ENCODE data around the gene TNKS1BP1.
A peak's percentile ranks its signal among the peaks of the same experiment; 100 is the strongest.

Gene TNKS1BP1

GRCh38 chr11:57360991-57361390, 36.2 kb upstream of the TNKS1BP1 start:
- Histone ChIP-seq H3K27me3 (ENCODE audit: insufficient read depth, low read length) (peaks cover 4% of the 10 kb centered on the region), H3K4me1 (ENCODE audit: insufficient read depth, low read length) (peaks cover 10% of the 10 kb centered on the region), H2AFZ (ENCODE audit: low read depth, low read length) (no peak overlapping the region), H3K9me3 (ENCODE audit: low read length) (no peaks in the 10 kb centered on the region), H3K4me3 (ENCODE audit: low read length) (no peak overlapping the region), H3K36me3 (ENCODE audit: insufficient read depth, low read length) (no peaks in the 10 kb centered on the region)

GRCh38 chr11:57359896-57360690, 35.3 kb upstream of the TNKS1BP1 start:
- no peaks in the 10 kb centered on the region for H3K9me3 ChIP-seq (ENCODE audit: low read length)
- peaks cover 1% of the 10 kb centered on the region for H3K4me1 ChIP-seq (ENCODE audit: insufficient read depth, low read length)
- H3K4me3 ChIP-seq (ENCODE audit: low read length) = no peak overlapping the region
- H2AFZ ChIP-seq (ENCODE audit: low read depth, low read length) = no peak overlapping the region
- H3K27me3 ChIP-seq (ENCODE audit: insufficient read depth, low read length) = peaks cover 4% of the 10 kb centered on the region
- no peaks in the 10 kb centered on the region for H3K36me3 ChIP-seq (ENCODE audit: insufficient read depth, low read length)

- no peak overlapping the region for H3K4me3 ChIP-seq (ENCODE audit: low read length)
- H2AFZ ChIP-seq (ENCODE audit: low read depth, low read length) = no peak overlapping the region
- H3K36me3 ChIP-seq (ENCODE audit: insufficient read depth, low read length) = no peaks in the 10 kb centered on the region
- H3K4me1 ChIP-seq (ENCODE audit: insufficient read depth, low read length) = peaks cover 2% of the 10 kb centered on the region
- H3K9me3 ChIP-seq (ENCODE audit: low read length) = no peaks in the 10 kb centered on the region
- peaks cover 4% of the 10 kb centered on the region for H3K27me3 ChIP-seq (ENCODE audit: insufficient read depth, low read length)
Measured at GRCh38 chr11:57359396-57359795, 34.6 kb upstream of the TNKS1BP1 start.

- H3K4me3 ChIP-seq (ENCODE audit: low read length) = no peak overlapping the region
- peaks cover 4% of the 10 kb centered on the region for H3K27me3 ChIP-seq (ENCODE audit: insufficient read depth, low read length)
- no peak overlapping the region for H2AFZ ChIP-seq (ENCODE audit: low read depth, low read length)
- peaks cover 5% of the 10 kb centered on the region for H3K4me1 ChIP-seq (ENCODE audit: insufficient read depth, low read length)
- H3K36me3 ChIP-seq (ENCODE audit: insufficient read depth, low read length) = no peaks in the 10 kb centered on the region
- no peaks in the 10 kb centered on the region for H3K9me3 ChIP-seq (ENCODE audit: low read length)
Measured at GRCh38 chr11:57358991-57359390, 34.2 kb upstream of the TNKS1BP1 start.

DNA sequence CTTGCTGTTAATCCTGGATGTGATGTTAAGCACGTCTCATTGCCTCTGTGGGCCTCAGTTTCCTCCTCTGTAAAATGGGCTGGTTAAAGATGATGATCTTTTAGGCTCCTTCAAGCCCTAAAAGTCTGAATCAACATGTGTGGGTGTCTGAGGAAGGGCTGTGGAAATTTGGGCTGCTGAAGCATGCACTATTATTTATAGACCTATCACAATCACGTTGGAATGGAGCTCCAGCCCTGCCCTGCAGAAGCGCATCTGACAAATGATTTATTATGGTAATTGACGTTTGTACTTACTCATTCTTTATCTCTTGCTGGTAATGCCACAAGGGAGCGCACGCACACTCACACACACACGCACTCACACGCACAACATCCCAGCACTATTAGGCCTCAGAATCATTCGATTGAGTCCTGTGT, 33.8 kb upstream of the TNKS1BP1 start:
- Histone ChIP-seq H3K4me1 (ENCODE audit: insufficient read depth, low read length) (peaks cover 9% of the 10 kb centered on the region), H2AFZ (ENCODE audit: low read depth, low read length) (no peak overlapping the region), H3K4me3 (ENCODE audit: low read length) (no peak overlapping the region), H3K27me3 (ENCODE audit: insufficient read depth, low read length) (peaks cover 4% of the 10 kb centered on the region), H3K9me3 (ENCODE audit: low read length) (no peaks in the 10 kb centered on the region), H3K36me3 (ENCODE audit: insufficient read depth, low read length) (no peaks in the 10 kb centered on the region)

GRCh38 chr11:57357856-57358255, 33.1 kb upstream of the TNKS1BP1 start:
- no peaks in the 10 kb centered on the region for H3K27me3 ChIP-seq (ENCODE audit: insufficient read depth, low read length)
- no peak overlapping the region for H3K4me3 ChIP-seq (ENCODE audit: low read length)
- peaks cover 16% of the 10 kb centered on the region for H3K4me1 ChIP-seq (ENCODE audit: insufficient read depth, low read length)
- H2AFZ ChIP-seq (ENCODE audit: low read depth, low read length) = no peak overlapping the region
- no peaks in the 10 kb centered on the region for H3K9me3 ChIP-seq (ENCODE audit: low read length)
- no peaks in the 10 kb centered on the region for H3K36me3 ChIP-seq (ENCODE audit: insufficient read depth, low read length)

GRCh38 chr11:57357310-57357709, 32.6 kb upstream of the TNKS1BP1 start:
- no peaks in the 10 kb centered on the region for H3K27me3 ChIP-seq (ENCODE audit: insufficient read depth, low read length)
- no peak overlapping the region for H3K4me3 ChIP-seq (ENCODE audit: low read length)
- H3K9me3 ChIP-seq (ENCODE audit: low read length) = no peaks in the 10 kb centered on the region
- H2AFZ ChIP-seq (ENCODE audit: low read depth, low read length) = no peak overlapping the region
- no peaks in the 10 kb centered on the region for H3K36me3 ChIP-seq (ENCODE audit: insufficient read depth, low read length)
- peaks cover 20% of the 10 kb centered on the region for H3K4me1 ChIP-seq (ENCODE audit: insufficient read depth, low read length)

- Histone ChIP-seq H3K9me3 (ENCODE audit: low read length) (no peaks in the 10 kb centered on the region), H2AFZ (ENCODE audit: low read depth, low read length) (no peak overlapping the region), H3K27me3 (ENCODE audit: insufficient read depth, low read length) (no peaks in the 10 kb centered on the region), H3K4me1 (ENCODE audit: insufficient read depth, low read length) (peaks cover 20% of the 10 kb centered on the region), H3K36me3 (ENCODE audit: insufficient read depth, low read length) (no peaks in the 10 kb centered on the region), H3K4me3 (ENCODE audit: low read length) (no peak overlapping the region)
Measured at GRCh38 chr11:57356268-57356667, 31.5 kb upstream of the TNKS1BP1 start.

- no peaks in the 10 kb centered on the region for H3K36me3 ChIP-seq (ENCODE audit: insufficient read depth, low read length)
- no peak overlapping the region for H3K4me3 ChIP-seq (ENCODE audit: low read length)
- H2AFZ ChIP-seq (ENCODE audit: low read depth, low read length) = no peak overlapping the region
- no peaks in the 10 kb centered on the region for H3K9me3 ChIP-seq (ENCODE audit: low read length)
- no peaks in the 10 kb centered on the region for H3K27me3 ChIP-seq (ENCODE audit: insufficient read depth, low read length)
- H3K4me1 ChIP-seq (ENCODE audit: insufficient read depth, low read length) = peaks cover 20% of the 10 kb centered on the region
Measured at GRCh38 chr11:57354699-57355098, 29.9 kb upstream of the TNKS1BP1 start.

DNA sequence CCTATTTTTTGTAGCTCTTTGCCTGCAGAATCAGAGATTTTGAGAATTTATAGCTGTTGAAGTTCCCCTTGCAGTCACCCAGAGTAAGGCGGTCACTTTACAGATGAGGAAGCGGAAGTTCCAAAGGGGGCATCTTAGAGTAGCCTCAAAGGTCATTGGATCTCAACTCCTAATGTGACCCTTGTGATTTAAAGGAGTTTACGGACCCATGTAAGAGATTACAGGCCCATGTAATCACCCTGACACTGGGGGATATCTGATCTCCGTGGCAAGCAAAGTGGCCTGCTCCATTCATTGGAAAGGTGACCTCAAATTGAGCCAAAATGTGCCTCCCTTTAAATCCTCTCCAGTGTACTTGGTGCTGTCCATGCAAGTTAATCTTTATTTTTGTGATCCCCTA, 29.1 kb upstream of the TNKS1BP1 start:
- H3K27me3 ChIP-seq (ENCODE audit: insufficient read depth, low read length) = no peaks in the 10 kb centered on the region
- H2AFZ ChIP-seq (ENCODE audit: low read depth, low read length) = peak overlapping the region; percentile 76
- no peaks in the 10 kb centered on the region for H3K36me3 ChIP-seq (ENCODE audit: insufficient read depth, low read length)
- H3K9me3 ChIP-seq (ENCODE audit: low read length) = no peaks in the 10 kb centered on the region
- peak overlapping the region; percentile 15 for H3K4me3 ChIP-seq (ENCODE audit: low read length)
- H3K4me1 ChIP-seq (ENCODE audit: insufficient read depth, low read length) = peaks cover 20% of the 10 kb centered on the region

DNA sequence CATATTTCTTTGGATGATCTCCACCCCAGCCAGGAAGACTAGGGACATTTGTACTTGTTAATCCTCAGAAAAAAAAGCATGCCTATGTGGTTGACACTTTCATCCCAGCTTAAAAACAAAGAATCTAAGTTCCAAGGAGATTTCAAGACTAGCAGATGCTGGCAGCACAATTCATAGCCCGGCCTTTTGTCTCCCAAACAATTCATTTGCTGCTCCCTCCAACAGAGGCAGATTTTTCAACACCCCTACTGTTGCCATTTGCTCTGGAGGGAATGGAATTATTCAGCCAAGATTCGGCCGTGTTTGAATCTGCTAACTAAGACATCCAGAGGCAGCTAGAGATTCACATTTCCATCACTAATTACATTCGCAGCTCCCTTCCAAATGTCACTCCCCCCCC, 28.7 kb upstream of the TNKS1BP1 start:
- no peaks in the 10 kb centered on the region for H3K36me3 ChIP-seq (ENCODE audit: insufficient read depth, low read length)
- no peaks in the 10 kb centered on the region for H3K9me3 ChIP-seq (ENCODE audit: low read length)
- H3K4me3 ChIP-seq (ENCODE audit: low read length) = peak overlapping the region; percentile 15
- H3K4me1 ChIP-seq (ENCODE audit: insufficient read depth, low read length) = peaks cover 20% of the 10 kb centered on the region
- peak overlapping the region; percentile 76 for H2AFZ ChIP-seq (ENCODE audit: low read depth, low read length)
- no peaks in the 10 kb centered on the region for H3K27me3 ChIP-seq (ENCODE audit: insufficient read depth, low read length)

DNA sequence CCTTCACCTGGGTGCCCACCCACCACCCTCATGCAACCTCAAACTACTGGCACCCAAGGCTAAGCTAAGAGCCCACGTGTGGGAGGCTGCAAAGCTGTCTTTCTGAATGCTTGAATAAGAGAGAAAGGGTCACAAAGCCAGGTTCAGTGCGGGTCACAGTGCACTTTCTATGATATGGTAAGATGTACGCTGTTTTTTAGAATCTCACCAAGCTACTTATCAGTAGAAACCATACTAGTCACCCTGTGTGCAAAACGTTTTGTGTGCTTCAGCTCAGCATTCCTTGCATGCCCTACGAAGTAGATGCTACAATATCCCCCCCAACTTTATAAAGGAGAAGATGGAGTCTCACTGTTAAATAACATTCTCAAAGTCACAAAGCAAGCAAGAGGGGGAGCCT, 28.3 kb upstream of the TNKS1BP1 start:
- H3K4me1 ChIP-seq (ENCODE audit: insufficient read depth, low read length) = peaks cover 20% of the 10 kb centered on the region
- no peaks in the 10 kb centered on the region for H3K9me3 ChIP-seq (ENCODE audit: low read length)
- no peaks in the 10 kb centered on the region for H3K27me3 ChIP-seq (ENCODE audit: insufficient read depth, low read length)
- no peaks in the 10 kb centered on the region for H3K36me3 ChIP-seq (ENCODE audit: insufficient read depth, low read length)
- peak overlapping the region; percentile 76 for H2AFZ ChIP-seq (ENCODE audit: low read depth, low read length)
- peak overlapping the region; percentile 15 for H3K4me3 ChIP-seq (ENCODE audit: low read length)

- Histone ChIP-seq H3K4me3 (ENCODE audit: low read length) (no peak overlapping the region), H3K4me1 (ENCODE audit: insufficient read depth, low read length) (peaks cover 20% of the 10 kb centered on the region), H2AFZ (ENCODE audit: low read depth, low read length) (no peak overlapping the region), H3K27me3 (ENCODE audit: insufficient read depth, low read length) (no peaks in the 10 kb centered on the region), H3K36me3 (ENCODE audit: insufficient read depth, low read length) (no peaks in the 10 kb centered on the region), H3K9me3 (ENCODE audit: low read length) (no peaks in the 10 kb centered on the region)
Measured at GRCh38 chr11:57349491-57350274, 24.9 kb upstream of the TNKS1BP1 start.

All from neuron (in vitro differentiated cells).